HEK293 (cell line): ENCODE data around the gene CAD.

Source experiments
- CTCF ChIA-PET: fragments of 350-600 bp; formaldehyde crosslinking; extraction: SDS; loops from one replicate; lab custom pipeline; 2021; ENCODE audit warnings: antibody characterized with exemption; lab: Yijun Ruan, JAX
- POLR2A ChIA-PET: fragments of 300-600 bp; formaldehyde crosslinking; extraction: SDS; loops from one replicate; lab custom pipeline; 2020; ENCODE audit warnings: antibody characterized with exemption, inconsistent platforms; lab: Yijun Ruan, JAX
- H3K27ac ChIP-seq: fragments of 200-500 bp; sonication (Bioruptor generic); 2 replicates; pipeline ENCODE4 v1.5.1; 2014; ENCODE audit warnings: low read depth, low read length, control low read depth, inconsistent platforms; ENCODE audit errors: extremely low read depth
- H3K36me3 ChIP-seq, 2 experiments: fragments of 200-500 bp in 1 of 2; sonication (Bioruptor generic) in 1 of 2; 1 replicate in 1 of 2; 2 replicates in 1 of 2; pipeline ENCODE4 v1.5.1; 2014 to 2017; ENCODE audit warnings: inconsistent platforms in 2 of 2, low read length in 2 of 2; ENCODE audit not compliant: control insufficient read depth in 2 of 2, insufficient read depth in 1 of 2
- H3K4me1 ChIP-seq: fragments of 200-500 bp; sonication (Bioruptor generic); 2 replicates; pipeline ENCODE4 v1.5.1; 2014; ENCODE audit warnings: mild to moderate bottlenecking, low read length, inconsistent platforms; ENCODE audit not compliant: control insufficient read depth, insufficient read depth
- H3K4me3 ChIP-seq: 2 replicates; pipeline ENCODE4 v1.5.1; 2011; ENCODE audit warnings: low read depth, mild to moderate bottlenecking, control low read depth, low read length, moderate library complexity
- H3K9me3 ChIP-seq: fragments of 200-500 bp; sonication (Bioruptor generic); 2 replicates; pipeline ENCODE4 v1.5.1; 2014; ENCODE audit warnings: low read depth, low read length, inconsistent platforms; ENCODE audit not compliant: control insufficient read depth, insufficient read depth
- EGR2 ChIP-seq: fragments of 450-650 bp; formaldehyde crosslinking; IDR thresholded peaks from 2 replicates; pipeline ENCODE4 v1.5.1; 2016; ENCODE audit warnings: low read depth, missing biosample characterization, missing genetic modification characterization
- ELK4 ChIP-seq: IDR thresholded peaks from 2 replicates; pipeline ENCODE4 v1.6.1; 2011; ENCODE audit warnings: mild to moderate bottlenecking, low read depth, low read length, borderline replicate concordance
- FEZF1 ChIP-seq: fragments of 450-650 bp; formaldehyde crosslinking; IDR thresholded peaks from 2 replicates; pipeline ENCODE4 v1.5.1; 2016; ENCODE audit warnings: missing biosample characterization, missing genetic modification characterization
- HIC1 ChIP-seq: fragments of 450-650 bp; formaldehyde crosslinking; IDR thresholded peaks from 2 replicates; pipeline ENCODE4 v1.5.1; 2016; ENCODE audit warnings: missing biosample characterization, missing genetic modification characterization
- KLF17 ChIP-seq: fragments of 450-650 bp; formaldehyde crosslinking; IDR thresholded peaks from 2 replicates; pipeline ENCODE4 v1.5.1; 2016; ENCODE audit warnings: missing biosample characterization, missing genetic modification characterization
- KLF8 ChIP-seq: fragments of 450-650 bp; formaldehyde crosslinking; IDR thresholded peaks from 2 replicates; pipeline ENCODE4 v1.5.1; 2016; ENCODE audit warnings: missing biosample characterization, missing genetic modification characterization
- OVOL3 ChIP-seq: fragments of 450-650 bp; formaldehyde crosslinking; IDR thresholded peaks from 2 replicates; pipeline ENCODE4 v1.5.1; 2016; ENCODE audit warnings: missing biosample characterization, missing genetic modification characterization
- SP2 ChIP-seq: fragments of 450-650 bp; formaldehyde crosslinking; IDR thresholded peaks from 2 replicates; pipeline ENCODE4 v1.5.1; 2016; ENCODE audit warnings: missing biosample characterization, missing genetic modification characterization
- SP7 ChIP-seq: fragments of 450-650 bp; formaldehyde crosslinking; IDR thresholded peaks from 2 replicates; pipeline ENCODE4 v1.5.1; 2016; ENCODE audit warnings: missing biosample characterization, missing genetic modification characterization
- TSHZ1 ChIP-seq: fragments of 450-650 bp; formaldehyde crosslinking; IDR thresholded peaks from 2 replicates; pipeline ENCODE4 v1.5.1; 2016; ENCODE audit warnings: missing biosample characterization, missing genetic modification characterization, borderline replicate concordance
- YY2 ChIP-seq: fragments of 450-650 bp; formaldehyde crosslinking; IDR thresholded peaks from 2 replicates; pipeline ENCODE4 v1.5.1; 2016; ENCODE audit warnings: missing biosample characterization, missing genetic modification characterization
- ZBTB20 ChIP-seq: fragments of 450-650 bp; formaldehyde crosslinking; IDR thresholded peaks from 2 replicates; pipeline ENCODE4 v1.5.1; 2016; ENCODE audit warnings: missing biosample characterization, missing genetic modification characterization
- ZBTB8A ChIP-seq: fragments of 450-650 bp; formaldehyde crosslinking; IDR thresholded peaks from 2 replicates; pipeline ENCODE4 v1.5.1; 2016; ENCODE audit warnings: missing biosample characterization, missing genetic modification characterization
- ZEB2 ChIP-seq: fragments of 450-650 bp; formaldehyde crosslinking; IDR thresholded peaks from 2 replicates; pipeline ENCODE4 v1.5.1; 2016; ENCODE audit warnings: missing biosample characterization, missing genetic modification characterization
- ZFHX2 ChIP-seq: fragments of 450-650 bp; formaldehyde crosslinking; conservative IDR thresholded peaks from 2 replicates; pipeline ENCODE4 v1.5.1; 2016; ENCODE audit warnings: missing biosample characterization, missing genetic modification characterization
- ZIC2 ChIP-seq: fragments of 450-650 bp; formaldehyde crosslinking; IDR thresholded peaks from 2 replicates; pipeline ENCODE4 v1.5.1; 2016; ENCODE audit warnings: missing biosample characterization, missing genetic modification characterization
- ZNF10 ChIP-seq: fragments of 450-650 bp; formaldehyde crosslinking; IDR thresholded peaks from 2 replicates; pipeline ENCODE4 v1.5.1; 2017; ENCODE audit warnings: missing biosample characterization, missing genetic modification characterization
- ZNF2 ChIP-seq: fragments of 450-650 bp; formaldehyde crosslinking; IDR thresholded peaks from 2 replicates; pipeline ENCODE4 v1.5.1; 2016; ENCODE audit warnings: missing biosample characterization, missing genetic modification characterization
- ZNF223 ChIP-seq: fragments of 450-650 bp; formaldehyde crosslinking; IDR thresholded peaks from 2 replicates; pipeline ENCODE4 v1.5.1; 2016; ENCODE audit warnings: missing biosample characterization, missing genetic modification characterization
- ZNF292 ChIP-seq: fragments of 450-650 bp; formaldehyde crosslinking; IDR thresholded peaks from 2 replicates; pipeline ENCODE4 v1.5.1; 2016; ENCODE audit warnings: low read depth, missing biosample characterization, missing genetic modification characterization, borderline replicate concordance
- ZNF366 ChIP-seq: fragments of 450-650 bp; formaldehyde crosslinking; conservative IDR thresholded peaks from 2 replicates; pipeline ENCODE4 v1.5.1; 2016; ENCODE audit warnings: missing biosample characterization, missing genetic modification characterization
- ZNF473 ChIP-seq: fragments of 450-650 bp; formaldehyde crosslinking; IDR thresholded peaks from 2 replicates; pipeline ENCODE4 v1.5.1; 2017; ENCODE audit warnings: missing biosample characterization, missing genetic modification characterization
- ZNF513 ChIP-seq: fragments of 450-650 bp; IDR thresholded peaks from 2 replicates; pipeline ENCODE4 v1.5.1; 2018; ENCODE audit warnings: missing biosample characterization, missing genetic modification characterization
- ZNF548 ChIP-seq: fragments of 450-650 bp; formaldehyde crosslinking; IDR thresholded peaks from 2 replicates; pipeline ENCODE4 v1.5.1; 2016; ENCODE audit warnings: missing biosample characterization, missing genetic modification characterization
- ZNF558 ChIP-seq: fragments of 450-650 bp; formaldehyde crosslinking; IDR thresholded peaks from 2 replicates; pipeline ENCODE4 v1.5.1; 2016; ENCODE audit warnings: missing biosample characterization, missing genetic modification characterization
- ZNF701 ChIP-seq: fragments of 450-650 bp; formaldehyde crosslinking; IDR thresholded peaks from 2 replicates; pipeline ENCODE4 v1.5.1; 2016; ENCODE audit warnings: missing biosample characterization, missing genetic modification characterization
- ZSCAN30 ChIP-seq: fragments of 450-650 bp; IDR thresholded peaks from 2 replicates; pipeline ENCODE4 v1.5.1; 2018; ENCODE audit warnings: missing biosample characterization, mild to moderate bottlenecking, missing genetic modification characterization, moderate library complexity

The CAD gene

GRCh38 chr2:27263287-27264252 is 46.4 kb downstream of the CAD start (continued):
- TF ChIP-seq ZNF223 (tag by site-specific recombination), result peak; percentile 83
- peak; percentile 30; the same call in 1 of the 2 replicates for TF ChIP-seq ZBTB20
- 0 out of 2 replicates have a peak, but pooled peaks have one; percentile 16 for TF ChIP-seq ZNF513 (tag by site-specific recombination)
- TF ChIP-seq ZNF558 (tag by site-specific recombination), result no peak
- TF ChIP-seq OVOL3 (tag by site-specific recombination), result no peak
- TF ChIP-seq KLF8, result no peak
- TF ChIP-seq SP2 (tag by site-specific recombination), result peak; percentile 62
- TF ChIP-seq ZNF366 (tag by site-specific recombination), result peak; percentile 36
- no peak for TF ChIP-seq ZNF548 (tag by site-specific recombination)
- TF ChIP-seq EGR2 (tag by site-specific recombination), result peak; percentile 92
- TF ChIP-seq ZBTB8A (tag by site-specific recombination), result peak; percentile 1; the same call in 1 of the 2 replicates
- no peak for TF ChIP-seq SP7 (tag by site-specific recombination)

- H3K36me3 ChIP-seq, result no peaks in the 10 kb centered on the region
- ChIA-PET CTCF (interaction anchor here (0.6 to 6.2 kb wide), 12 partner anchors 10 to 419 kb away, joined by 3 to 96 read pairs (median 4); partner anchors contain the start of gene TRIM54), POLR2A (interaction anchor here (0.9 kb wide), 1 partner anchor 29 kb away, joined by 3 read pairs; no protein-coding TSS in a partner anchor)
- no peak overlapping the region; the same call in 1 of the 2 replicates for H3K27ac ChIP-seq
- no peaks in the 10 kb centered on the region for H3K9me3 ChIP-seq
- peaks cover 9% of the 10 kb centered on the region for H3K4me1 ChIP-seq
- peak overlapping the region; percentile 25 for H3K4me3 ChIP-seq
- TF ChIP-seq FEZF1 (tag by site-specific recombination), result no peak
- peak; percentile 6; the same call in 1 of the 2 replicates for TF ChIP-seq ZNF10 (tag by site-specific recombination)
- TF ChIP-seq SP2 (tag by site-specific recombination), result peak; percentile 23; the same call in 1 of the 2 replicates
- no peak for TF ChIP-seq YY2 (tag by site-specific recombination)
- TF ChIP-seq ZNF473 (tag by site-specific recombination), result no peak
- peak; percentile 49 for TF ChIP-seq ZIC2
- 0 out of 2 replicates have a peak, but pooled peaks have one; percentile 32 for TF ChIP-seq ZEB2 (tag by site-specific recombination)
- no peak for TF ChIP-seq ZNF292
- no peak for TF ChIP-seq HIC1 (tag by site-specific recombination)
- no peak for TF ChIP-seq ZSCAN30 (tag by site-specific recombination)
- TF ChIP-seq KLF17, result peak; percentile 77; the same call in 1 of the 2 replicates
- TF ChIP-seq TSHZ1 (tag by site-specific recombination), result no peak
- TF ChIP-seq ZNF2 (tag by site-specific recombination), result no peak
- peak; percentile 97 for TF ChIP-seq ZFHX2
- TF ChIP-seq ZNF701 (tag by site-specific recombination), result no peak
- no peak for TF ChIP-seq ELK4
These were observed 47.1 kb downstream of the CAD start for GRCh38 chr2:27264253-27264752.
